ENCODE results near the gene SSNA1.

Gene SSNA1

DNA sequence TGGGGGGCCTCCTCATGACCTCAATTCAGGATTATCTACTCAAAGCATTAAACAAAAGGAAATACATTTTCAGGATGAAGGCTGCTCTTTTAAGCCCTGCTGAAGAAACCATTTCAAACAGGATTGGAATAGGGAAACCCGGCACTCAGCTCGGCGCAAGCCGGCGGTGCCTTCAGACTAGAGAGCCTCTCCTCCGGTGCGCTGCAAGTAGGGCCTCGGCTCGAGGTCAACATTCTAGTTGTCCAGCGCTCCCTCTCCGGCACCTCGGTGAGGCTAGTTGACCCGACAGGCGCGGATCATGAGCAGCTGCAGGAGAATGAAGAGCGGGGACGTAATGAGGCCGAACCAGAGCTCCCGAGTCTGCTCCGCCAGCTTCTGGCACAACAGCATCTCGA lies 16.3 kb downstream of the SSNA1 start:
- DNase-seq, result no peak

DNA sequence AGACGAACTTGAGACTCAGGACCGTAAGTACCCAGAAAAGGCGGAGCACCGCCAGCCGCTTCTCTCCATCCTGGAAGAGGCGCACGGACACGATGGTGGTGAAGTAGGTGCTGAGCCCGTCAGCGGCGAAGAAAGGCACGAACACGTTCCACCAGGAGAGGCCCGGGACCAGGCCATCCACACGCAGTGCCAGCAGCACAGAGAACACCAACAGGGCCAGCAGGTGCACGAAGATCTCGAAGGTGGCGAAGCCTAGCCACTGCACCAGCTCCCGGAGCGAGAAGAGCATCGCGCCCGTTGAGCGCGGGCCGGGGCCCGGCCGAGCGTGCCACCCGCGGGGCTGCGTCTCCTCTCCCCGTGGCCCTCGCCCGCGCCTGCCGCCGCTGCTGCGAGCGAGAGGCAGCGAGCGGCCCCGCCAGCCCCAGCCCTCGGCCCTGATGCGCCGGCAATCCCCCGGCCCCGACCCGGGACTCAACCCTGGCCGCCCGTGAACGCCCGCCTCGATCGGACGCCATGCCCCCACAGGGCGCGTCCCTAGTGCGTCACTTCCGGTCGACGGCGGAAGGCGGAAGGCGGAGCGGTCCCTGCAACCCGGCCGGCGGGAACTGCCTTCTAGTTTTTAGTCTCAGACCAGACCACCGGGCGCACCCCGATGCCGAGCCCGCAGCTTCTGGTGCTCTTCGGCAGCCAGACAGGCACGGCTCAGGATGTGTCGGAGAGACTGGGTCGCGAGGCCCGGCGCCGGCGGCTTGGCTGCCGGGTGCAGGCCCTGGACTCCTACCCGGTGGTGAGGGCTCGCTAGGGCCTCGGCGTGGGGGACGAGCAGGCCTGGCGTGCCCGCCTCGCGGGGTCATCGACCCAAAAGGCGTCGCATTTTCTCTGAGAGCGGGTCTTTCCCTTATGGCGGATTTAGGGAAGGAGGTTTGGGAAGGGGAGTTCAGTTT lies 16.9 kb downstream of the SSNA1 start, which contains the start of the genes NDOR1 and TMEM203:
Gene NDOR1 (plus strand): TSS at position 575 of the 944 bp plus-strand sequence. CDS start 78 bp downstream, at position 653.
Gene TMEM203 (minus strand): TSS at position 523 of the 944 bp plus-strand sequence. CDS start 234 bp downstream, at position 289.
- peak; percentile 98 for DNase-seq

DNA sequence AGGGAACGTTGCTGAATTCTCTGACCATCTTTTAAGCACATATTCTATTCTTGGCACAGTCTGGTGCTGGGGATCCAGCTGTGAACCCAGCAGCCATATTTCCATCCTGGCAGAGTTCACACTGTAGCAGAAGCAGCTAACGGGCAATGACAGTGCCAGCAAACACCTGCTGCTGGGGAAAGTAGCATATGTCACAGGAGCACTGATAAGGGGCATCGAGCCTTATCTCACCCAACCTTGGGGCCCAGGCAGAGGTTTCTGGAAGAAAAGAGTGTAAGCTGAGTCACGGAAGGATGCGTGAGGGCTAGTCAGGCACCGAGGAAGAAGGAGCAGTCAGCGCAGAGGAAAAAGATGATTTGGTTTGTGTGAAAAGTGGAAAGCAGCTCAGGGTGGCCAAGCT lies 18.1 kb downstream of the SSNA1 start:
- DNase-seq, result no peak

DNA sequence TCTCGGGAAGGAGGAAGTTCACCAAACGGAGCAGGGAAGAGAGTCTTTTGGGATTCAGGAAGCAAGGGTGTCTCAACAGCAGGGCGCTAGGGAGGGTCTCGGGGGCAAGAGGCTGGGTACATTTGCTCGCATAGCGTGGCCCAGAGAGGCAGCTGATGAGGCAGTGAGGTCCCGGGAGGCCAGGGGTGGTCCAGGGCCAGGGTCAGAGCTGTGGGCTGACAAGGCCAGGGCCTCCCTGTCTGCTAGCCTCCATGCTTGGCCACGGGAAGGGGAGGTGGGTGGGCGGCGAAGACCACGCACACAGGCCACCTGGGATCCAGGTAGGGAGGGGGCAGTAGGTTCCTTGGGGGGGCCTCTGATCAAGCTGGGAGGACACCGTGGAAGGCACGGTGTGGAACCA lies 23.1 kb downstream of the SSNA1 start:
- DNase-seq, result no peak

DNA sequence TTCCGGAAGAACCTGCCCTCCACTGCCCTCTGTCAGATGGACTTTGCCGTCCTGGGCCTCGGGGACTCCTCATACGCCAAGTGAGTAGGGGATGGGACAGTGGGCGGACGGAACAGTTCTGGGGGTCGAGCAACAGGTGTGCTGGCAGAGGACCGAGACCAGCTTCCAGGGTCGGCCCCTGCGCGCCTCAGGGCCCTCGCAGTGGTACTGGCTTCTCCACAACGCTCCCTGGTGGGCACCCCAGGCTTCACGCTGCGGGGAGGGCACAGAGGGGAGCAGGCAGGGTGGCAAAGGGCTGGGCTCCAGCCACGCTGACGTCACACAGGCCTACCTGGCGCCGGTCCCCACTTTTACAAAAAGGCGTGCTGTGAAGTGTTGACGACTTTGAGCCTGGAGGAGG lies 24.0 kb downstream of the SSNA1 start:
- no peak for DNase-seq

DNA sequence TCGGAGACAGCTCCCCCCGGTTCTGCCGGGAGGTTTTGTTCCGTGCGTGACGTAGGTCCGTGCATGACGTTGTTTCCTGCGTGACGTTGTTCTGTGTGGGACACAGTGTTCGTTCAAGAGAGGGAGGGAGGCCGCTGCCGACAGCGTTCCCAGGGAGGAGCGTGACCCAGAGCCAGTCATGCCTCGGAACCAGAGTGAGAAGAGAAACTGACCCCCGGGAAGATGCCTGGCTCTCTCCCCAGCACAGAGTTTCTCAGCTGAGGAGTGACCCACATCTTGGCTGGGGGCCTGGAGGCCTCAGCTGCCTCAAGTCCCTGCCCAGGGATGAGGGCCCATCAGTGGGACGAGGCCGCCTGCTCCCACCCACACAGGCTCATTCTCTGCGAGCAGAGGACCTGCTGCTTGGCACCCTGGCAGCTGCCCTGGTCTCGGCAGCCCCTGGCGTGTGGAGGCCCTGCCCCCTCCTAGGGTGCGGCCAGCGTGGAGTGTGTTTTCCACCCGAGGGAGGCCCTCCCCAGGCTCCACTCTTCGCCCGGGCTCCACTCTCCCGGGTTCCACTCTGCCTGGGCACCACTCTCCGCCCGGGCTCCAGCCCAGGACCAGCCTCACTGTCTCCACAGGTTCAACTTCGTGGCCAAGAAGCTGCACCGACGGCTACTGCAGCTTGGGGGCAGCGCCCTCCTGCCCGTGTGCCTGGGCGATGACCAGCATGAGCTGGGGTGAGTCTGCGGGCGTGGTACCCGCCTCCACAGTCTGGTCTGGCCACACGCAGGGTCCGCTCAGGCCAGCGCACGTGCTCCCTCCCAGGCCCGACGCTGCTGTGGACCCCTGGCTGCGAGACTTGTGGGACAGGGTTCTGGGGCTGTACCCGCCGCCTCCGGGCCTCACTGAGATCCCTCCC lies 24.9 kb downstream of the SSNA1 start:
- DNase-seq, result no peak

DNA sequence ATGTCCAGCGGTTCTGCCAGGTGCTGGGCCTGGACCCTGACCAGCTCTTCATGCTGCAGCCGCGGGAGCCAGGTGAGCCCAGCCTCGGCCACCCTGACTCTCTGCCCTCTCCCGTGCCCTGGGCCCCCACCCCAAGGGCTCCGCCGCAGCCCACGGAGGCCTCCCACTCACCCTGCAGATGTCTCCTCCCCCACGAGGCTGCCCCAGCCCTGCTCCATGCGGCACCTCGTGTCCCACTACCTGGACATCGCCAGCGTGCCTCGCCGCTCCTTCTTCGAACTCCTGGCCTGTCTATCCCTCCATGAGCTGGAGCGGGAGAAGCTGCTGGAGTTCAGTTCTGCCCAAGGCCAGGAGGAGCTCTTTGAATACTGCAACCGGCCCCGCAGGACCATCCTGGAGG lies 26.1 kb downstream of the SSNA1 start:
- DNase-seq, result no peak

DNA sequence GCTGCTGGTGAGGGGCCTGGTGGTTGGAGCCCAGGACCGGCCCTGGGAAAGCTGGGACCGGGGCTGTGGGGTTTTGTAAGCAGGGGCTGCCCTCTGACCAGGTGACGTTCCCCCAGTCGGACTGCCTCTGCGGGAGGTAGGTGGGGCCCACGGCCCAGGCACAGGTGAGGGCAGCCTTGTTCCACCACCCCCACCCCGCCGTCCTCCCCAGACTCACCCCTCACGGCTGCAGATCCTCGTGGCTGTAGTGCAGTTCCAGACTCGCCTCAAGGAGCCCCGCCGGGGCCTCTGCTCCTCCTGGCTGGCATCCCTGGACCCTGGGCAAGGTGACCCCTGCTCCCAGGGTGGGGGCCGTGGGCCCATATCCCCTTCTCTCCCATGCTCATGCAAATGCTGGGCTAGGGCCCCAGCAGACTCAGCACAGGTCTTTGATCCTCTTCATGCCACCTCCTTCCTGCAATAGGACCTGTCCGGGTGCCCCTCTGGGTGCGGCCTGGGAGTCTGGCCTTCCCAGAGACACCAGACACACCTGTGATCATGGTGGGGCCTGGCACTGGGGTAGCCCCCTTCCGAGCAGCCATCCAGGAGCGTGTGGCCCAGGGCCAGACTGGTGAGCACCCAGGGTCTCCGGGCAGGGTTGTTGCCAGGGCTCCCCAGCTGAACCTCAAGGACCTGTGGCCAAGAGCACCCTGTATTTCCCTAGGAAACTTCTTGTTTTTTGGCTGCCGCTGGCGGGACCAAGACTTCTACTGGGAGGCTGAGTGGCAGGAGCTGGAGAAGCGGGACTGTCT lies 26.9 kb downstream of the SSNA1 start:
- no peak for DNase-seq

DNA sequence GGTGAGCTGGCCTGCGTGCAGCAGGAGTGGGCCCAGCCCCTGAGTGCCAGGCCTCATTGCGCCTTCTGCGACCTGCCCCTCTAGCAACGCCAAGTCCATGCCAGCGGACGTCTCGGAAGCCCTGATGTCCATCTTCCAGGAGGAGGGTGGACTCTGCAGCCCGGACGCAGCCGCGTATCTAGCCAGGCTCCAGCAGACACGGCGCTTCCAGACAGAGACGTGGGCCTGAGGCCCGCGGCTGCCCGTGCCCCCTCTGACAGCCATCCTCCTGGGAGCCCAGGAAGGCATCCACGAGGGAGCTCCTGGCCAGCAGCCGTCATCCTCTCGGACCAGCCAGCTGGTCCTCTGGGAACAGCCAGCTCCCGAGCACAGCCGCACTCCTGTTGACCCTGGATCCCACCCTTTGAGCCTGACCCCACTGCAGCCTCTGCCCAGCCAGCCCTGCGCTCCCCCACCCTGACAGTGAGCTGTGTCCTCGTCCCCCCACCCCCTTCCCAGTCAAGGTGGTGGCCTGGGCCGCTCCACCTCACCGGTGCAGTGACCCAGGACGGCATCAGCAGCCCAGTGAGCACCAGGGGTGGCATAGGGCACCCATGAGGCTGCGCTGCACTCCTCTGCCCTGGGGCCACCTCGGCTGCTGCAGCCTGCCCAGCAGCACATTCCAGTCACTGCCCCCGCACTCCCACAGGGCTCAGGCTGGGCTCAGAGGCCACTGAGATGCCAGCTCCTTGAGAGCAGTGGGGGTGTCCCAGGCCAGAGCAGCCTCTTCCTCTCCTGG lies 27.9 kb downstream of the SSNA1 start:
- DNase-seq, result no peak

DNA sequence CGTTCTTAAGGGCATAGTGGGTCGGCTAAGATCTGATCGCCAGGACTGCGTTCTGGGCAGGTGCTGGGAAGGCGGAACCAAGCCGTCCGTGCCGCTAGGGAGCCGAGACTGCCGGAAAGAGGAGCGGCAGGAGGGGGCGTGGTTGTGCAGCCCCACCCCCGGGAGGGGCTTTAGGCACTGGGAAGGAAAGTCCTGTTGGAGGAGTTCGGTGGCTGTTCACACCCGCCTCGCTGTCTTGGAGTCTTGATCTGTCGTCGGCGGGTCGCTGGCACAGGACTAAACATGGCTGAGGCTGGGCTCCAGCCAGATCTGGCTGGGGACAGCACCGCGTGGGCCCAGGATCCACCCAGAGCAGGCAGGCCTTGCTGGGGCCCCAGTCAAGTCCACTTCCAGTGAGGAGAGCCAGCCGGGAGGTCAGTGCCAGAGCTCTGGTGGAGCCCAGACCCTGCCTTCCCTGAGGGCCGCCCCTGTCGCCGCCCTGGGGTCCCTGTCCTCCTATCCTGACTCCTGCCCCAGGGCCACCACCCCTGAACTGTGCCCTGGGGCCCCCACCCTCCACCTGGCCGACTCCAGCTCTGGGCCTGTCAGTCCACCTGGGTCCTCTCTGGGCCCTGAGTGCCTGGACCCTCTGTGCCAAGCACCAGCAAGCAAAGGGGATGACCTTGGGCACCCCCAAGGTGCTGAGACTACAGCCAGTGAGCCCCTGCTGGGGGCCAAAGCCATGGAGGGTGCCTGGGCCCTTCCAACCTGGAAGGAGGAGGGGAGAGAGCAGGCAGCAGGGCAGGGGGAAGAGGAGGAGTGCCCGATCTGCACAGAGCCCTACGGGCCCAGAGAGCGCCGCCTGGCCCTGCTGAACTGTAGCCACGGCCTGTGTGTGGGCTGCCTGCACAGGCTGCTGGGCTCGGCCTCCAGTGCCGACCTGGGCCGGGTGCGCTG lies 29.1 kb downstream of the SSNA1 start:
- no peak for DNase-seq

DNA sequence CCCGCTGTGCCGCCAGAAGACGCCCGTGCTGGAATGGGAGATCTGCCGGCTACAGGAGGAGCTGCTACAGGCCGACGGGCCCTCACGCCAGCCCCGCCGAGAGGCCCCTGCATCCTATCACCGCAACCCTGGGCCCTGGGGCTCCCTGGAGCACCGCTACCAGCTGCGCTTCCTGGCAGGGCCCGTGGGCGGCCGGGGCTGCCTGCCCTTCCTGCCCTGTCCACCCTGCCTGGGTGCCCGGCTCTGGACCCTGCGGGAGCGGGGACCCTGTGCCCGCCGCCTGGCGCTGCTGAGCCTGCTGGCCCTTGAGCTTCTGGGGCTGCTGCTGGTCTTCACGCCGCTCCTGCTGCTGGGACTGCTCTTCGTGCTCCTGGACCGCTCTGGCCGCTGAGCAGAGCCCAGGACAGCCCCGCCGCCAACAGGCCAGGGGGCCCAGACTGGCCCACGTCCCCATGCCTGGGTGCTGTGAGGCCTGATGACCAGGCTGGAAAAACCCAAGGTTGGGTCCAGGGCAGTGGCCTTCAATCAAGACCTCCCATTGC lies 29.8 kb downstream of the SSNA1 start:
- no peak for DNase-seq

DNA sequence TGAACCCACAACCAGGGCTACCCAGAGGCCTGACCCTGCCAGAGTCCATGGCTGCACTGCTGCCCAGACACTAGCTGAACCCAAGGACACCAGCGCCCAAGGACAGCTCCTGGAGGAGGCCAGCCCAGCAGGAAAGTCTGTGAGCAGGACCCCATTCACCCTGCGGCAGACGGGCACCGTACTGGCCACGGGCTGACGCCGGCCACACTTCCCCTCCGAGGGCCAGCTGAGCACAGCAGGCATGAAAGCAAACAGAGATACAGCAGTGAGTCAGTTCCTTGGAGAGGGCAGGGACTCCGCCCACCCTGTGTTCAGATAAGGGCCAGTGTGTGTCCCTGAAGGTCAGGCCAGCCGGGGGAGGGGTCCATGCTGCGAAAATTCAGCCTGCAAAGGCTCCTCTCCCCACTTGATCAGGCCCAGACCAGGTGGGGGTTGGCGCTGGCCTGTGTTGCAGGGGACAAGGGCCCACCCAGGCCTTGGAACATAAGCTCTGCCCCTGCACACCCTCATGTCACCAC lies 30.3 kb downstream of the SSNA1 start:
- no peak for DNase-seq

DNA sequence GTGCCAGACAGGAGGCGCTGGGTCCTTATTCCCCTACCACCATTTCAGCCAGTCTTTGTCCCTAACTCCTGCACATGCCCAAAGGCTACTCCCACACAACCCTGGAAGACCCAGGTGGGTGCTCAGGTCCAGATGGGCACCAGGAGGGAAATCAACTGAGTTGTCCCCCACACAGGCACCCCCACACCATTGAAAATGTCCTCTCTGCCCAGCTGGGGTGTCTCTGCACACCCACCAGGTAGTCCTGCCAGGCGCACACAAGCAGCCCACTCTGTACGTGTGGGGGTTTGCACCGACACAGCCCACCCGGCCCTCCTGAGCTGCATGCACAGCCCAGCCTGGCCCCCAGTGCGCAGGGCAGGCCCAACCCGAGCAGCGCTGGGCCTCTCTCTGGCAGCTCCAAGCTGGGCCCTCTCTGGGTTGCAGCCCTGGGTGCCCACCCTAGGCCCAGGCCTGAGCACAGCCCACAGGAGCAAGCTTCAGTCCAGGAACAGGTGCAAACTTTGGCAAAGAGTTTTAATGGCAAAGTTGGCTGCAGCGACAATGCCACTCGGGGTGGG lies 31.4 kb downstream of the SSNA1 start:
- DNase-seq, result no peak

DNA sequence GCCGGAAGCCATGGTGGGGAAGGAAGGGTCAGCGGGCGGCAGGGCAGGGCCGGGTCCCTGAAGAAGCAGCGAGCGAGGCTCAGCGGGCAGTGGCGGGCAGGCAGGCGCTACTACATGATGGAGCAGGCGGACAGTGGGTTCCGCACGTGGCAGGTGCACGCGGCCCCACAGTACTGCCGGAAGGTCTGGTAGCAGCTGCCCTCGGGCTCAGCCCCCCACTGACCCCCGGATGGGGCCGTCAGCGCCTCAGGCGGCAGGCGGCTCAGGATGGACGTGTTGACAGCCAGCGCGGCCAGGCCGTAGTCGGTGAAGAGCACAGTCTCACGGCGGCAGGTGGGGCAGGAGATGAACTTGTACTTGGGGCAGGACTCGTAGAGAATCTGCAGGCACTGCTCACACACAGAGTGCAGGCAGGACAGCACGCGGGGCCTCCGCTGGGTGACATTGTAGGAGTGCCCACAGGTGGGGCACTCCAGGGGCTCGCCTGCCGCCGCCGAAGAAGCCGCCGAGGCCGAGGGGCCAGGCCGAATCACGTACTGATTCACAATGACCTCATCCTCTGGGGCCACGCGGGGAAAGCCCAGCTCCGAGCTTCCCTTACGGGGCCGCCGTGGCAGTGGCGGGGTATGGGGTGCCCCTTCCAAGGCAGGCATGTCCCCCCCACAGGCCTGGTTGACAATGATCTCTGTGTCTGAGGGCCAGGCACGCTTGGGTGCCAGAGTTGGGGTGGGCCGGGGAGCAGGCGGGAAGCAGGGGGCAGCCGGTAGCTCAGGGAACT lies 32.0 kb downstream of the SSNA1 start:
- no peak for DNase-seq

DNA sequence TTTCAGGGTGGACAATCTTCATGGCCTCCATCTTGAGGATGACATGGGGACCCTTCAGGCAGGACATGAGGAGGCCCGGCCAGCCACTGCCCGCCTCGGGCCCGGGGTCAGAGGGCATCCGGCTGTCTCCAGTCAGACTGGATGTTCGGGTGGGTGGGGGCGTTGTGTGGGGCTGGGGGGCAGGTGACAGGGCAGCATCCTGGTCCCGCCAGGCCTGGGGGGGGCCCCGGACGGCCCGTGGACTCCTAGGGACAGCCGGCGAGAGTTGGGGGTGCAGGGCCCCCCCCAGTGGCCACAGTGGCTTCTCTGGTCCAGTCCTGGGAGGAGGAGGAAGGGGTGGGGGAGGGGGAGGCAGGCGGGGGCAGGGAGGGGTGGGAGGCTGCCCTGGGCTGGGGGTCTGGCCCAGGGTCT lies 32.6 kb downstream of the SSNA1 start:
- no peak for DNase-seq

DNA sequence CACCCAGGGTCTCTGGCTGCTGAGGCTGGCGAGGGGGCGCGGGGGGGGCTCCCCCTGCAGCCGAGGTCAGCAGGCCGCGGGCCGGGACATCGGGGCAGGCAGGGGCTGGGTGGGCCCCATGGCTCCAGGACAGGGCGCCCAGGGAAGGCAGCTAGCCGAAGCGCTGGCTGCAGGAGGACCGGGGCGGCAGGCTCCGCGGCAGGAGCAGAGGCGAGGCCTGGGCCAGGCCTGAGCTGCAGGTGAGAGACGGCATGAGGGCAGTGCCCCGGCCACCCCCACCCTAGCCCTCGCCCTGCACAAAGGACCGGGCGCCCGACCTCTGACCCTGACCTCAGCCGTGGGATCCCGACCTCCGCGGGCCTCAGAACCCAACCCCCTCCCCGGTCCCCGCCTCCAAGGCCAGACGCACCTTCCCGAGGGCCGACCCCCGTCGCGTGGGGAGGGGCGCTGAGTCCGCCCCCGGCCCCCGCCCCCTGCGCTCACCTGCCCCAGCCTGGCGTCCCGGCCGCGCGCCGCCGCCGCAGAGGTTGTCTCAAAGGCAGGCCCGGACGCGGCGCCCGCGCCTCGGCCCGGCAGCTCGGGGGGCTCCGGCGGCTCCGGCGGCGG lies 33.1 kb downstream of the SSNA1 start:
- no peak for DNase-seq

DNA sequence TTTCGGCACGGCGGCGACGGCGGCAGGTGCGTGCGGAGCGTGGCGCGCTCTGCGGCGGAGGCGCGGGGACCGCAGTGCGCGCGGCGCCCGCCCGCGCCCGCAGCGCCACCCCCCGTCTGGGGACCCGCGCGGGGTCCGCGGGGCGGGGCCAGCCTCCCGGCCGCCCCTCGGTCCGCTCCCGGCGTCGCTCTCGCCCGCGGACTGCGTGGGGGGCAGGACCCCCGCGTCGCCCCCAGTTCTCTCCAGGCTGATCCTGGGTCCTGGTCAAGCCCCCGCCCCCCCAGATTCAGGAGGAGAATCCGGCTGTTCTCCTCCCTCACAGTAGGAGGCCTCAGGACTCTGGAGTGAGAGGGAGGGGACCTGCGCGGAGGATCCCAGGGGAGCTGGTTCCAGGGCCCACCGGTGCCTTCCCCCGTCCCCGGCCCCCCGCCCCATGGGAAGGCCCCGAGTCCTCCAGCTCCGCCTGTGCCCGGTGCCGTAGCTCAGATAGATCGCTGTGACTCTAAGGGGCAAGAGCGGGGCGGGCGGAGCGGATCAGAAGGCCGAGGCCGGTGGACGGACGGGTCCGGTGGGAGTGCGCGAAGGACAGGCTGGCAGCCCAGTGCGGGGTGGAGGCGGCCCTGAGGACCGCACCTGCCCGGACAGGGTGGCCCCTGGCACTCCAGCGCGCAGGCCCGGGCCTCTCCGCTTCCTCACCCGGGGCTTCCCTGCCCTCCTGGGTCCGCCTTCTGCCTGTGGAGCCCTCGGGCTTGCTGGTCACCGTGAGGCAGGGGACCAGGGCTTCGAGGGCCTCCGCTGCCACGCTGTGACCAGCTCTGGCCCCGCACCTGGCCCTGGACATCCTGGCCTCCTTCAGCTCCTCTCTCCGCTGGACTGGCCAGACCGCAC lies 34.0 kb downstream of the SSNA1 start, which contains the start of gene RNF208:
Gene RNF208 (minus strand): TSS at position 51 of the 888 bp plus-strand sequence. CDS start 1,028 bp downstream, outside the sequence.
- no peak for DNase-seq
